HepG2 (cell line): ENCODE measurements around the gene BARHL2. TPM values are rescaled to one million over a fixed set of nuclear protein-coding genes. Genes with fewer than 3 reads are reported as not detected.

Experiments used
- ATAC-seq: fragments of 200-7000 bp; cut with Tn5 transposase; 3 replicates; pipeline ENCODE4 v1.9.1; 2020; ENCODE audit warnings: mild to moderate bottlenecking, moderate library complexity
- BruUV-seq: library from RNA; stranded (reverse); fragments of 400-500 nt; replicated peaks from 2 replicates; lab custom pipeline; 2021; lab: Mats Ljungman, UMichigan
- CTCF ChIA-PET: fragments of 300-600 bp; formaldehyde crosslinking; extraction: SDS; loops from one replicate; lab custom pipeline; 2021; ENCODE audit warnings: low total read pairs, inconsistent platforms, low intra/inter-chr PET ratio; lab: Yijun Ruan, JAX
- POLR2A ChIA-PET: fragments of 350-600 bp; sonication (Branson Sonifier 250); formaldehyde crosslinking; loops from one replicate; lab custom pipeline; 2020; ENCODE audit warnings: antibody characterized with exemption, inconsistent platforms; lab: Yijun Ruan, JAX
- DNase-seq: peaks from one replicate; pipeline ENCODE4 v3.0.0-alpha.2; 2015; ENCODE audit warnings: low spot score
- FAIRE-seq: peaks from 3 replicates; lab custom pipeline; 2011; peaks lifted over from hg19 to GRCh38; lab: Jason Lieb, UNC
- H2AFZ ChIP-seq: one replicate; pipeline ENCODE4 v1.6.1; 2011; ENCODE audit warnings: low read length, inconsistent platforms
- H3K27ac ChIP-seq: fragments of 300-600 bp; 3 replicates; pipeline ENCODE4 v1.8.0; 2011; ENCODE audit warnings: mixed run types, mild to moderate bottlenecking, mixed read lengths, low read length, inconsistent platforms; ENCODE audit not compliant: insufficient read depth; ENCODE audit errors: extremely low read length
- H3K27me3 ChIP-seq, 2 experiments: fragments of 200-600 bp in 1 of 2; 2 replicates in 1 of 2; 3 replicates in 1 of 2; pipeline versions ENCODE4 v1.6.0 to v1.8.0; 2011; ENCODE audit warnings: low read length in 2 of 2, mild to moderate bottlenecking in 2 of 2, moderate library complexity in 2 of 2, inconsistent platforms in 1 of 2; ENCODE audit not compliant: insufficient read depth in 2 of 2, control insufficient read depth in 1 of 2
- H3K36me3 ChIP-seq, 2 experiments: fragments of 200-600 bp in 1 of 2; replicated peaks in 1 of 2; 2 replicates in 1 of 2; 3 replicates in 1 of 2; pipeline versions ENCODE4 v1.5.1 to v1.8.0; 2011; ENCODE audit warnings: low read length in 2 of 2, inconsistent platforms in 1 of 2; ENCODE audit not compliant: insufficient read depth in 2 of 2, control insufficient read depth in 1 of 2
- H3K4me1 ChIP-seq: 2 replicates; pipeline ENCODE4 v1.5.1; 2012; ENCODE audit warnings: low read length, inconsistent platforms; ENCODE audit not compliant: insufficient read depth
- H3K4me2 ChIP-seq: 2 replicates; pipeline ENCODE4 v1.6.0; 2011; ENCODE audit warnings: low read depth, low read length, inconsistent platforms
- H3K4me3 ChIP-seq, 3 experiments: fragments of 200-600 bp in 1 of 3; sonication (generic), shearing (Covaris generic) in 1 of 3; replicated peaks in 1 of 3; 2 replicates each; pipeline ENCODE4 v1.5.1; 2011 to 2016; ENCODE audit warnings: low read length in 3 of 3, inconsistent platforms in 2 of 3, low read depth in 2 of 3, mild to moderate bottlenecking in 2 of 3, control low read depth in 1 of 3, mixed read lengths in 1 of 3; ENCODE audit not compliant: insufficient read depth in 1 of 3
- H3K79me2 ChIP-seq: one replicate; pipeline ENCODE4 v1.6.1; 2011; ENCODE audit warnings: low read length, inconsistent platforms; ENCODE audit not compliant: insufficient read depth
- H3K9ac ChIP-seq: 2 replicates; pipeline ENCODE4 v1.6.0; 2011; ENCODE audit warnings: mild to moderate bottlenecking, low read depth, low read length, inconsistent platforms; ENCODE audit not compliant: insufficient read depth
- H3K9me3 ChIP-seq: 2 replicates; pipeline ENCODE4 v1.5.1; 2012; ENCODE audit warnings: mild to moderate bottlenecking, low read length
- H4K20me1 ChIP-seq: 2 replicates; pipeline ENCODE4 v1.6.0; 2011; ENCODE audit warnings: inconsistent platforms, mild to moderate bottlenecking, low read length, moderate library complexity; ENCODE audit not compliant: insufficient read depth
- FOXA3 ChIP-seq: IDR thresholded peaks from 2 replicates; pipeline ENCODE4 v1.6.1; 2016; ENCODE audit warnings: missing genetic modification reagents, missing compliant biosample characterization
- REL ChIP-seq: sonication (generic); formaldehyde crosslinking; conservative IDR thresholded peaks from 2 replicates; pipeline ENCODE4 v1.8.0; 2022; ENCODE audit warnings: mild to moderate bottlenecking, missing genetic modification reagents, moderate library complexity
- ZNF446 ChIP-seq: sonication (generic); formaldehyde crosslinking; IDR thresholded peaks from 2 replicates; pipeline ENCODE4 v1.5.0; 2020; ENCODE audit warnings: mild to moderate bottlenecking, missing genetic modification reagents
- WGBS: methylation state at CpG from one replicate; pipeline ENCODE4 v1.1.6; 2017; ENCODE audit warnings: low lambda C conversion rate; 5-methylcytosine and 5-hydroxymethylcytosine counted together
- in situ Hi-C: cut with HindIII; loops from 2 replicates; pipeline ENCODE4 v1.10.0; 2017; ENCODE audit warnings: low pct_unique_long_range_greater_than_20kb; ENCODE audit not compliant: extremely low pct_ligation_motif_present
- intact Hi-C: fragments of 100-400 bp; cut with micrococcal nuclease; formaldehyde crosslinking; loops from one replicate; pipeline ENCODE4 v1.10.0; 2022; ENCODE audit not compliant: unreplicated experiment
- polyA plus RNA-seq, 8 experiments: library from polyadenylated mRNA; depleted of rRNA in 3 of 8; stranded (reverse) in 7 of 8; unstranded in 1 of 8; fragments of >200 nt; fragmentation: Illumina TruSeq in 4 of 8; extraction: Trizol in 4 of 8; gene quantifications; 2 replicates each; pipeline versions ENCODE4 v1.2.1 to v1.2.3, GENCODE V29; 2011 to 2016; ENCODE audit warnings: low read depth in 4 of 8, missing spikeins in 1 of 8, mixed read lengths in 1 of 8; ENCODE audit not compliant: insufficient read depth in 1 of 8
- total RNA-seq, 5 experiments: library from RNA; depleted of rRNA; stranded (reverse); fragments of >200 nt; fragmentation: Illumina TruSeq; extraction: Trizol; gene quantifications; 2 replicates each; pipeline ENCODE4 v1.2.3, GENCODE V29; 2016; ENCODE audit warnings: low read depth in 1 of 5
- TF ChIP-seq, protein P1 (sequence below): sonication (generic); formaldehyde crosslinking; IDR thresholded peaks from 2 replicates; pipeline ENCODE4 v1.4.0; 2020; ENCODE audit warnings: missing genetic modification reagents

The BARHL2 gene
- total and polyA plus RNA-seq, 2 of the 13 experiments (the other 11 are each of a cell fraction or from before 2014, with no cell fraction given) = not detected

DNA sequence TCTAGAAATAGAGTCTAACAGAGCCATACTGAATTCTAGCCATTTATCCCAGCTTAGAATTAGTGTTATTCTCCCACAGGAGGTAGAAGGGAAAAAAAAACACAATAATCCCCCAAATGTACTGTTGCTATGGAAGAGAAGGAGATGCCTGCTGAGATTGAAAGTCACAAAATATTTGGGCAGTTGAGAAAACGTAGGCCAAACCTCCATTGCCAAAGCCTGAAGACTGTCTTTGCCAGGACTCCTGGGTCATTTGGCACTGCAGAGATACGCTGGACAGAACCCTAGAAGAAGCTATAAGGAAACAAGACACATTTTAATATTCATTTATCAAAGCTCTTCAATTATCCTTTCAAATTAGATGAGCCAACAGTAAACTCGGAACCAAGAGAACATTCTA, 22.3 kb downstream of the BARHL2 start:
- ChIA-PET CTCF (no interaction called here), POLR2A (no interaction called here)
- Histone ChIP-seq H3K79me2 (no peaks in the 10 kb centered on the region), H3K27ac (no peak overlapping the region), H3K27me3 (no peaks in the 10 kb centered on the region), H3K4me1 (no peaks in the 10 kb centered on the region), H4K20me1 (no peaks in the 10 kb centered on the region), H3K4me2 (no peak overlapping the region), H3K36me3 (no peaks in the 10 kb centered on the region), H2AFZ (no peak overlapping the region), H3K4me3 (no peak overlapping the region), H3K9me3 (no peaks in the 10 kb centered on the region), H3K9ac (no peak overlapping the region)
- DNase-seq = no peak
- ATAC-seq = no peak
- in situ Hi-C loops = no loop called here
- TF ChIP-seq, protein P1, sequence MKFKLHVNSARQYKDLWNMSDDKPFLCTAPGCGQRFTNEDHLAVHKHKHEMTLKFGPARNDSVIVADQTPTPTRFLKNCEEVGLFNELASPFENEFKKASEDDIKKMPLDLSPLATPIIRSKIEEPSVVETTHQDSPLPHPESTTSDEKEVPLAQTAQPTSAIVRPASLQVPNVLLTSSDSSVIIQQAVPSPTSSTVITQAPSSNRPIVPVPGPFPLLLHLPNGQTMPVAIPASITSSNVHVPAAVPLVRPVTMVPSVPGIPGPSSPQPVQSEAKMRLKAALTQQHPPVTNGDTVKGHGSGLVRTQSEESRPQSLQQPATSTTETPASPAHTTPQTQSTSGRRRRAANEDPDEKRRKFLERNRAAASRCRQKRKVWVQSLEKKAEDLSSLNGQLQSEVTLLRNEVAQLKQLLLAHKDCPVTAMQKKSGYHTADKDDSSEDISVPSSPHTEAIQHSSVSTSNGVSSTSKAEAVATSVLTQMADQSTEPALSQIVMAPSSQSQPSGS (CRISPR knock-in tag) = no peak
- TF ChIP-seq REL = no peak
- no peak for FAIRE-seq
- no TSS peak for BruUV-seq
- intact Hi-C loops = no loop called here
- WGBS = 2% methylated on average over 3 of the region's 3 CpGs

DNA sequence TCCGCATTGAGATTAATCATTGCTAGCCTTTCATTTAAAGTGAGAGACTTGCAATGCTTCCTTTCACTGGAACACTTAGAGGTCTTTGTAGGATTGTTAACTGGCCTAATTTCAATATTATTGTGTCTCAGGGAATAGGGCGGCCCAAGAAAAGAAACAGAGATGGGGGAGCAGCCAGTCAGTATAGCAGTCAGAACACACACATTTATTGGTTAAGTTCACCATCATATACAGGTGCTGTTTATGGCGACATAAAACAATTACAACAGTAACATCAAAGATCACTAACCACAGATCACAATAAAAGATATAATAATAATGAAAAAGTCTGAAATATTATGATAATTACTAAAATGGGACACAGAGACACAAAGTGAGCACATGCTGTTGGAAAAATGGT, 29.4 kb downstream of the BARHL2 start:
- Histone ChIP-seq H2AFZ (no peak overlapping the region), H3K9ac (no peak overlapping the region), H3K9me3 (no peaks in the 10 kb centered on the region), H3K79me2 (no peaks in the 10 kb centered on the region), H3K4me2 (no peak overlapping the region), H3K27ac (no peak overlapping the region), H4K20me1 (no peaks in the 10 kb centered on the region), H3K4me1 (no peaks in the 10 kb centered on the region), H3K27me3 (no peaks in the 10 kb centered on the region), H3K4me3 (no peak overlapping the region), H3K36me3 (no peaks in the 10 kb centered on the region)
- 5% methylated on average over 3 of the region's 3 CpGs for WGBS
- TF ChIP-seq FOXA3 (CRISPR knock-in tag) (no peak), ZNF446 (CRISPR knock-in tag) (no peak)
- BruUV-seq = no TSS peak
- FAIRE-seq (no peak), DNase-seq (no peak), ATAC-seq (no peak)
- intact Hi-C loops (no loop called here), in situ Hi-C loops (no loop called here)
- ChIA-PET CTCF (no interaction called here), POLR2A (no interaction called here)
